C4-2B (cell line): Measurements from ENCODE around the gene PTBP2.

Experiments
- ZFX ChIP-seq: fragments of 450-650 bp; IDR thresholded peaks from 2 replicates; pipeline ENCODE4 v1.6.1; 2017
- TF ChIP-seq, protein P1 (sequence below): fragments of 450-650 bp; conservative IDR thresholded peaks from 2 replicates; pipeline ENCODE4 v1.5.1; 2017; ENCODE audit warnings: mild to moderate bottlenecking

GRCh38 chr1:96815914-96816313 lies 94.3 kb downstream of the PTBP2 start:
- TF ChIP-seq, protein P1, sequence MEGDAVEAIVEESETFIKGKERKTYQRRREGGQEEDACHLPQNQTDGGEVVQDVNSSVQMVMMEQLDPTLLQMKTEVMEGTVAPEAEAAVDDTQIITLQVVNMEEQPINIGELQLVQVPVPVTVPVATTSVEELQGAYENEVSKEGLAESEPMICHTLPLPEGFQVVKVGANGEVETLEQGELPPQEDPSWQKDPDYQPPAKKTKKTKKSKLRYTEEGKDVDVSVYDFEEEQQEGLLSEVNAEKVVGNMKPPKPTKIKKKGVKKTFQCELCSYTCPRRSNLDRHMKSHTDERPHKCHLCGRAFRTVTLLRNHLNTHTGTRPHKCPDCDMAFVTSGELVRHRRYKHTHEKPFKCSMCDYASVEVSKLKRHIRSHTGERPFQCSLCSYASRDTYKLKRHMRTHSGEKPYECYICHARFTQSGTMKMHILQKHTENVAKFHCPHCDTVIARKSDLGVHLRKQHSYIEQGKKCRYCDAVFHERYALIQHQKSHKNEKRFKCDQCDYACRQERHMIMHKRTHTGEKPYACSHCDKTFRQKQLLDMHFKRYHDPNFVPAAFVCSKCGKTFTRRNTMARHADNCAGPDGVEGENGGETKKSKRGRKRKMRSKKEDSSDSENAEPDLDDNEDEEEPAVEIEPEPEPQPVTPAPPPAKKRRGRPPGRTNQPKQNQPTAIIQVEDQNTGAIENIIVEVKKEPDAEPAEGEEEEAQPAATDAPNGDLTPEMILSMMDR = no peak
- TF ChIP-seq ZFX = no peak
